Tibial artery (tissue), 4 donors: ENCODE results near the gene TMEM138.

Source experiments
- DNase-seq, 2 donors: peaks; one replicate each; pipeline ENCODE4 v3.0.0-alpha.2; 2019
- H3K27ac ChIP-seq, 2 donors: fragments of 200-600 bp; sonication (generic) in 1 of 2; 1 replicate in 1 of 2; 2 replicates in 1 of 2; pipeline ENCODE4 v1.5.1; 2018 to 2019; ENCODE audit warnings: mild to moderate bottlenecking in 1 of 2
- H3K27me3 ChIP-seq, 2 donors: fragments of 200-600 bp; sonication (generic) in 1 of 2; one replicate each; pipeline versions ENCODE4 v1.5.1 to v1.6.0; 2016 to 2019
- H3K36me3 ChIP-seq, 3 donors: fragments of 200-600 bp; sonication (generic) in 2 of 3; one replicate each; pipeline ENCODE4 v1.5.1; 2016 to 2019; ENCODE audit warnings: mild to moderate bottlenecking in 2 of 3
- H3K4me1 ChIP-seq, 4 donors: fragments of 200-600 bp; sonication (generic) in 2 of 4; 1 replicate in 3 of 4; 2 replicates in 1 of 4; pipeline ENCODE4 v1.5.1; 2016 to 2019
- H3K4me3 ChIP-seq, 2 donors: fragments of 200-600 bp; sonication (generic) in 1 of 2; 1 replicate in 1 of 2; 2 replicates in 1 of 2; pipeline ENCODE4 v1.5.1; 2018 to 2019; ENCODE audit warnings: mild to moderate bottlenecking in 2 of 2
- H3K9me3 ChIP-seq, 3 donors: fragments of 200-600 bp; sonication (generic) in 1 of 3; one replicate each; pipeline ENCODE4 v1.5.1; 2016 to 2019
- CTCF ChIP-seq, 2 experiments: fragments of 200-600 bp in 1 of 2; fragments of 450-650 bp in 1 of 2; IDR thresholded peaks; one replicate each; pipeline ENCODE4 v1.5.1; 2017 to 2019; ENCODE audit warnings: antibody characterized with exemption in 2 of 2, mild to moderate bottlenecking in 1 of 2, moderate library complexity in 1 of 2
- intact Hi-C: fragments of 100-400 bp; cut with DNase I; formaldehyde crosslinking; loops from one replicate; pipeline ENCODE4 v1.15.0; 2023; ENCODE audit warnings: low total_unique reads

TMEM138 gene

GRCh38 chr11:61418136-61418535 lies 56.0 kb downstream of the TMEM138 start:
- TF ChIP-seq CTCF (IDR thresholded peaks at IDR 0.05), result no peak
- no peaks in the 10 kb centered on the region for H3K9me3 ChIP-seq
- no peaks in the 10 kb centered on the region for H3K27me3 ChIP-seq
- DNase-seq, result no peak
- intact Hi-C loops, result no loop called here
- H3K27ac ChIP-seq, result no peak overlapping the region
- peaks cover 0 to 6% (median 0%) of the 10 kb centered on the region in 4 donors for H3K4me1 ChIP-seq
- no peak overlapping the region for H3K4me3 ChIP-seq
- peaks cover 83 to 97% (median 85%) of the 10 kb centered on the region in 3 donors for H3K36me3 ChIP-seq
